ENCODE measurements around the gene EML3. TPM values are rescaled to one million over a fixed set of nuclear protein-coding genes. Genes with fewer than 3 reads are reported as not detected.
A peak's percentile ranks its signal among the peaks of the same experiment; 100 is the strongest.

The EML3 gene
- total and polyA plus RNA-seq, 2 of the 13 experiments (the other 11 are each of a cell fraction or from before 2014, with no cell fraction given), result 10.6 to 12.3 TPM

DNA sequence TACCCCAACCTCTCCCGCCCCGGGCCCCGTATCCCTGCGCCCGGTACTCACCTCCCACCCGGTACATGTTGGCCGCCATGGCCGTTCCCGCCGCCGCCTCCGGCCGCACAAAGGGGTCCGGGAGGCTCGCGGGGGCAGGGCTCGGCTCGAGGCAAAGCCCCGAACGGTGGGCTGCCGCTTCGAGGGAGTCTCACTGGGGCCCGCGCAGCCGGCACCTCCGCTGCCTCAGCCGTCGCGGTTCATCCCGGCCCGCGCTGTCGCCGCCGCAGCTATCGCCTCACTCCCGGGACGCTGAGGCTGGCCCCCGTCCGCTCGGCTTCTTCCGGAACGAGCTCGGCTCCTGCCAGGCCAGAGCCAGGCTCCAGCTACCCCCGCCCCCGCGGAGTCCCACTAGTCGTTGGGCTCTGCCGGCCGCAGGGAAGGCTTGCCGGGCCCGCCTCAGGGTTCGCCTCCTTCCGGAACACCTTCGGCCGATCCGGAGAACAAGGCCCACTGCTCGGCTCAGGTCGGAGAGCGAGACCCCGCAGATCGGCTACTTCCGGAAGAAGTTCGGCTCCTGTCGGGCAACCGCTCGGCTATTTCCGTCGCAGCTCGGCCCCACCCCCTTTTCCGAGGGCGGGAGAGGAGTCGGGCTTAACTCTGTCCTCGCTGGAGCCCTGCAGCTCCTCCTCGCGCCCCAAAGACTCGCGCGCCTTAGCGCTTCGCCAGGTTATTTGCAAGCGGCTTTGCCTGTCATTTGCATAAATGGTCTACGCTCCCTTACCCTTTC, 11.0 kb downstream of the EML3 start, which contains the start of gene MTA2 (continued):
- TF ChIP-seq ZNF235 (CRISPR knock-in tag; IDR thresholded peaks at IDR 0.05; ENCODE audit: borderline replicate concordance) (peak; percentile 96; the same call in 1 of the 2 replicates), ZNF562 (CRISPR knock-in tag; IDR thresholded peaks at IDR 0.05; ENCODE audit: borderline replicate concordance) (no peak; the same call in 1 of the 2 replicates), ZNF883 (CRISPR knock-in tag; IDR thresholded peaks at IDR 0.05; ENCODE audit: not compliant biosample characterization) (no peak), ZNF337 (CRISPR knock-in tag; IDR thresholded peaks at IDR 0.05; ENCODE audit: borderline replicate concordance, low read depth) (no peak), CBX1 (IDR thresholded peaks at IDR 0.05; ENCODE audit: low read depth) (peak; percentile 8), CEBPB (IDR thresholded peaks at IDR 0.05; ENCODE audit: borderline replicate concordance, low read depth, low read length) (no peak), FOXK2 (IDR thresholded peaks at IDR 0.05) (no peak), CENPX (CRISPR knock-in tag; IDR thresholded peaks at IDR 0.05) (no peak), CEBPG (CRISPR knock-in tag; IDR thresholded peaks at IDR 0.05) (no peak), HMG20B (CRISPR knock-in tag; conservative IDR thresholded peaks at IDR 0.05) (no peak), LCORL (IDR thresholded peaks at IDR 0.05) (no peak), LCORL (CRISPR knock-in tag; IDR thresholded peaks at IDR 0.05) (no peak), RCOR2 (CRISPR knock-in tag; IDR thresholded peaks at IDR 0.05) (no peak), ZNF225 (CRISPR knock-in tag; IDR thresholded peaks at IDR 0.05) (no peak), ZNF616 (CRISPR knock-in tag; IDR thresholded peaks at IDR 0.05; ENCODE audit: low read depth) (no peak; the same call in none of the 2 replicates), ATF7-NPFF (CRISPR knock-in tag; IDR thresholded peaks at IDR 0.05; ENCODE audit: low read depth) (no peak), ZNF530 (CRISPR knock-in tag; IDR thresholded peaks at IDR 0.05; ENCODE audit: low read depth) (no peak), PTBP1 (IDR thresholded peaks at IDR 0.05; ENCODE audit: low read depth, low read length, poor library complexity, severe bottlenecking) (no peak), ZNF619 (CRISPR knock-in tag; IDR thresholded peaks at IDR 0.05) (0 out of 2 replicates have a peak, but pooled peaks have one; percentile 35), EZH2 (conservative IDR thresholded peaks at IDR 0.05; ENCODE audit: low read depth, low read length) (no peak)
- TF ChIP-seq, protein P1, sequence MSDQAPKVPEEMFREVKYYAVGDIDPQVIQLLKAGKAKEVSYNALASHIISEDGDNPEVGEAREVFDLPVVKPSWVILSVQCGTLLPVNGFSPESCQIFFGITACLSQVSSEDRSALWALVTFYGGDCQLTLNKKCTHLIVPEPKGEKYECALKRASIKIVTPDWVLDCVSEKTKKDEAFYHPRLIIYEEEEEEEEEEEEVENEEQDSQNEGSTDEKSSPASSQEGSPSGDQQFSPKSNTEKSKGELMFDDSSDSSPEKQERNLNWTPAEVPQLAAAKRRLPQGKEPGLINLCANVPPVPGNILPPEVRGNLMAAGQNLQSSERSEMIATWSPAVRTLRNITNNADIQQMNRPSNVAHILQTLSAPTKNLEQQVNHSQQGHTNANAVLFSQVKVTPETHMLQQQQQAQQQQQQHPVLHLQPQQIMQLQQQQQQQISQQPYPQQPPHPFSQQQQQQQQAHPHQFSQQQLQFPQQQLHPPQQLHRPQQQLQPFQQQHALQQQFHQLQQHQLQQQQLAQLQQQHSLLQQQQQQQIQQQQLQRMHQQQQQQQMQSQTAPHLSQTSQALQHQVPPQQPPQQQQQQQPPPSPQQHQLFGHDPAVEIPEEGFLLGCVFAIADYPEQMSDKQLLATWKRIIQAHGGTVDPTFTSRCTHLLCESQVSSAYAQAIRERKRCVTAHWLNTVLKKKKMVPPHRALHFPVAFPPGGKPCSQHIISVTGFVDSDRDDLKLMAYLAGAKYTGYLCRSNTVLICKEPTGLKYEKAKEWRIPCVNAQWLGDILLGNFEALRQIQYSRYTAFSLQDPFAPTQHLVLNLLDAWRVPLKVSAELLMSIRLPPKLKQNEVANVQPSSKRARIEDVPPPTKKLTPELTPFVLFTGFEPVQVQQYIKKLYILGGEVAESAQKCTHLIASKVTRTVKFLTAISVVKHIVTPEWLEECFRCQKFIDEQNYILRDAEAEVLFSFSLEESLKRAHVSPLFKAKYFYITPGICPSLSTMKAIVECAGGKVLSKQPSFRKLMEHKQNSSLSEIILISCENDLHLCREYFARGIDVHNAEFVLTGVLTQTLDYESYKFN (CRISPR knock-in tag; conservative IDR thresholded peaks at IDR 0.05), result no peak
- TF ChIP-seq, protein P2, sequence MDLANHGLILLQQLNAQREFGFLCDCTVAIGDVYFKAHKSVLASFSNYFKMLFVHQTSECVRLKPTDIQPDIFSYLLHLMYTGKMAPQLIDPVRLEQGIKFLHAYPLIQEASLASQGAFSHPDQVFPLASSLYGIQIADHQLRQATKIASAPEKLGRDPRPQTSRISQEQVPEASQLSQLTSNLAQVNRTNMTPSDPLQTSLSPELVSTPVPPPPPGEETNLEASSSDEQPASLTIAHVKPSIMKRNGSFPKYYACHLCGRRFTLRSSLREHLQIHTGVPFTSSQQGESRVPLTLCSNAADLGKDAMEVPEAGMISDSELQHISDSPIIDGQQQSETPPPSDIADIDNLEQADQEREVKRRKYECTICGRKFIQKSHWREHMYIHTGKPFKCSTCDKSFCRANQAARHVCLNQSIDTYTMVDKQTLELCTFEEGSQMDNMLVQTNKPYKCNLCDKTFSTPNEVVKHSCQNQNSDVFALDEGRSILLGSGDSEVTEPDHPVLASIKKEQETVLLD (CRISPR knock-in tag; IDR thresholded peaks at IDR 0.05; ENCODE audit: low read depth), result peak; percentile 63; the same call in 1 of the 2 replicates
- TF ChIP-seq, protein P3, sequence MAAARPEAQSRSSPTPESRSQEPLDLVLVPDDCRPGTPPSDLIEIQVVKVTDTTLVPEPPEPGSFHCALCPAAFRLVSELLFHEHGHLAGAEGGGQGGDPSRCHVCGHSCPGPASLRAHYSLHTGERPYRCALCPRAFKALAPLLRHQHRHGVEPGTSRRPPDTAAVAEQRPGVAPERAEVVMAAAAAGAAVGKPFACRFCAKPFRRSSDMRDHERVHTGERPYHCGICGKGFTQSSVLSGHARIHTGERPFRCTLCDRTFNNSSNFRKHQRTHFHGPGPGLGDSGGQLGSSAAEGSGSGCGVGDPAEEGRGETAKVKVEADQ (CRISPR knock-in tag; IDR thresholded peaks at IDR 0.05; ENCODE audit: borderline replicate concordance), result no peak
- TF ChIP-seq, protein P4, sequence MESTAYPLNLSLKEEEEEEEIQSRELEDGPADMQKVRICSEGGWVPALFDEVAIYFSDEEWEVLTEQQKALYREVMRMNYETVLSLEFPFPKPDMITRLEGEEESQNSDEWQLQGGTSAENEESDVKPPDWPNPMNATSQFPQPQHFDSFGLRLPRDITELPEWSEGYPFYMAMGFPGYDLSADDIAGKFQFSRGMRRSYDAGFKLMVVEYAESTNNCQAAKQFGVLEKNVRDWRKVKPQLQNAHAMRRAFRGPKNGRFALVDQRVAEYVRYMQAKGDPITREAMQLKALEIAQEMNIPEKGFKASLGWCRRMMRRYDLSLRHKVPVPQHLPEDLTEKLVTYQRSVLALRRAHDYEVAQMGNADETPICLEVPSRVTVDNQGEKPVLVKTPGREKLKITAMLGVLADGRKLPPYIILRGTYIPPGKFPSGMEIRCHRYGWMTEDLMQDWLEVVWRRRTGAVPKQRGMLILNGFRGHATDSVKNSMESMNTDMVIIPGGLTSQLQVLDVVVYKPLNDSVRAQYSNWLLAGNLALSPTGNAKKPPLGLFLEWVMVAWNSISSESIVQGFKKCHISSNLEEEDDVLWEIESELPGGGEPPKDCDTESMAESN (CRISPR knock-in tag; conservative IDR thresholded peaks at IDR 0.05), result peak; percentile 73

All from HepG2 (cell line).